ENCODE data around the gene SMIM1. TPM values are rescaled to one million over a fixed set of nuclear protein-coding genes. Genes with fewer than 3 reads are reported as not detected.

Gene SMIM1
- total and polyA plus RNA-seq, 9 of the 15 experiments (the other 6 are each of a cell fraction or from before 2014, with no cell fraction given): 2.3 to 125 (median 24.3) TPM

GRCh38 chr1:3809680-3810079 is 37.1 kb downstream of the SMIM1 start (continued):
- TF ChIP-seq TAF1 (IDR thresholded peaks at IDR 0.05; ENCODE audit: control insufficient read depth, extremely low read depth, insufficient read depth, low read length, severe bottlenecking): no peak
- no peak for TF ChIP-seq ZFP36 (IDR thresholded peaks at IDR 0.05; ENCODE audit: low read depth, low read length, partially characterized antibody)
- no peak for TF ChIP-seq WHSC1 (IDR thresholded peaks at IDR 0.05; ENCODE audit: low read length)
- TF ChIP-seq, protein P1, sequence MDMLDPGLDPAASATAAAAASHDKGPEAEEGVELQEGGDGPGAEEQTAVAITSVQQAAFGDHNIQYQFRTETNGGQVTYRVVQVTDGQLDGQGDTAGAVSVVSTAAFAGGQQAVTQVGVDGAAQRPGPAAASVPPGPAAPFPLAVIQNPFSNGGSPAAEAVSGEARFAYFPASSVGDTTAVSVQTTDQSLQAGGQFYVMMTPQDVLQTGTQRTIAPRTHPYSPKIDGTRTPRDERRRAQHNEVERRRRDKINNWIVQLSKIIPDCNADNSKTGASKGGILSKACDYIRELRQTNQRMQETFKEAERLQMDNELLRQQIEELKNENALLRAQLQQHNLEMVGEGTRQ (CRISPR knock-in tag; IDR thresholded peaks at IDR 0.05): no peak
- no peak for TF ChIP-seq MED1 (CRISPR knock-in tag; IDR thresholded peaks at IDR 0.05; ENCODE audit: borderline replicate concordance)
- TF ChIP-seq ZNF146 (CRISPR knock-in tag; IDR thresholded peaks at IDR 0.05; ENCODE audit: unreplicated experiment): no peak
- no peak for TF ChIP-seq SMAD1 (IDR thresholded peaks at IDR 0.05; ENCODE audit: low read depth, low read length, partially characterized antibody)
- TF ChIP-seq GTF2E2 (tag; IDR thresholded peaks at IDR 0.05): no peak
- no peak for TF ChIP-seq ZNF23 (CRISPR knock-in tag; IDR thresholded peaks at IDR 0.05)
- no peak for TF ChIP-seq CTCF (IDR thresholded peaks at IDR 0.05 in 2 of 3, conservative IDR thresholded peaks at IDR 0.05 in 1 of 3; ENCODE audit: insufficient read depth in 2 of 3, low read depth in 1 of 3, low read length in 3 of 3)
- TF ChIP-seq, protein P2, sequence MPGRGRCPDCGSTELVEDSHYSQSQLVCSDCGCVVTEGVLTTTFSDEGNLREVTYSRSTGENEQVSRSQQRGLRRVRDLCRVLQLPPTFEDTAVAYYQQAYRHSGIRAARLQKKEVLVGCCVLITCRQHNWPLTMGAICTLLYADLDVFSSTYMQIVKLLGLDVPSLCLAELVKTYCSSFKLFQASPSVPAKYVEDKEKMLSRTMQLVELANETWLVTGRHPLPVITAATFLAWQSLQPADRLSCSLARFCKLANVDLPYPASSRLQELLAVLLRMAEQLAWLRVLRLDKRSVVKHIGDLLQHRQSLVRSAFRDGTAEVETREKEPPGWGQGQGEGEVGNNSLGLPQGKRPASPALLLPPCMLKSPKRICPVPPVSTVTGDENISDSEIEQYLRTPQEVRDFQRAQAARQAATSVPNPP (IDR thresholded peaks at IDR 0.05; ENCODE audit: borderline replicate concordance, insufficient read depth, insufficient read length): no peak
- no peak for TF ChIP-seq KAT8 (IDR thresholded peaks at IDR 0.05; ENCODE audit: low read depth)
